ENCODE results near the gene PNLDC1. TPM values are rescaled to one million over a fixed set of nuclear protein-coding genes. Genes with fewer than 3 reads are reported as not detected.

PNLDC1 gene, protein sequence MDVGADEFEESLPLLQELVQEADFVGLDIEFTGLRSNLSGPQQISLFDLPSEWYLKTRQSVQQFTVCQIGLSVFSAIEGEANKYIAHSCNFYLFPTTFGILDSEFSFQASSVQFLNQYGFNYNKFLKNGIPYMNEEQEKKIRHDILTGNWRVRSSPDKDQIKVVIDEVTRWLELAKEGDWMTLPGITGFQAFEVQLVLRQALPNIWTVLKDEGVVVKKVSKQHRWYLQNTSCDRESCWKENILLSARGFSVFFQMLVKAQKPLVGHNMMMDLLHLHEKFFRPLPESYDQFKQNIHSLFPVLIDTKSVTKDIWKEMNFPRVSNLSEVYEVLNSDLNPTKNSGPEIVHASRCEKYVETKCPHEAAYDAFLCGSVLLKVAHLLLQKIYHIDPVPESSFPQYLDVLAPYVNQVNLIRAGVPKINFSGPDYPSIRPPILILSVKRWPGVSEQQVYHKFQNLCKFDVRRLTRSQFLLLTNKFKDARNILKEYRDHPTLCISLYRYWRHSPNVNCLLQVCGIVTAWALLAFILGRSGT
- total RNA-seq = under 1 TPM in 2 of 4 donors, not detected in 2; 0.24 to 0.31 TPM
- polyA plus RNA-seq = 0.43 TPM
- long read RNA-seq, donor 1, partial matches to known transcripts = 0 of 1 reads
- long read RNA-seq, donor 1, other reads (novel, unspliced or antisense) = 1 of 1 reads
- long read RNA-seq, donor 2 = 0 reads
- long read RNA-seq, donor 3 = 0 reads
- long read RNA-seq, donor 4 = 0 reads

DNA sequence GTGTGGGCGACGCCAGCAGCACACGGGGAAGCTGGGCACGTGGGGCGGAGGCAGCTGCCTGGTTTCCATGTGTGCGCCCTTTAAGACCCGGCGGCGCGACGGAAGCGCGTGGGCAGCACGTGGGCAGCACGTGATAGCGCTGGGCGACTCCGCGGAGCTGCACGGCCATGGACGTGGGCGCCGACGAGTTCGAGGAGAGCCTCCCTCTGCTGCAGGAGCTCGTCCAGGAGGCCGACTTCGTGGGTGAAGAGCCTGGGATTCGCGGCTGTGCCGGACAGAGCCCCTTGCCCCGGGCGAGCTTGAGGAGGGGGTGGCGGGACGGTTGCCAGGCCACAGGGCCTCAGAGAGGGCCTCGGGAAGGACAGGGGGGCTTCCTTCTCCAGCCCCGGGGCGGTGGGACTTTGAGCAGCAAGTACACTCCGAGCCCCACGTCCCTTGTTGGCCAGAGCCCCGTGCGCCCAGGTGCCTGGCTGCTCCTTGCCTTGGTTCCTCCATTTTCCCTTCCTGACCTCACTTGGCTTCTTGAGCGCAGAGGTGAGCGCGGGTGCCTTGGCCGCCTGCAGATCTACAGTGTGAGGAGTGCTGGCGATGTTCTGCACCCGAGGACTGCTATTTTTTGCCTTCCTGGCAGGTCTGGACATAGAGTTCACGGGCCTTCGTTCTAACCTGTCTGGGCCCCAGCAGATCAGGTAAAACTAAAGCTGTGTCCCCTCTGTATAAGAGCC, at the start of gene PNLDC1:
Gene PNLDC1, plus strand, starts transcription at position 136 of the 725 bp plus-strand sequence. Its CDS starts 32 bp downstream, at position 168.
- Histone ChIP-seq H3K27me3 (ENCODE audit: control insufficient read depth, insufficient read depth) (no peaks in the 10 kb centered on the region), H3K4me1 (ENCODE audit: control insufficient read depth, insufficient read depth, low read length) (no peaks in the 10 kb centered on the region), H3K9me3 (ENCODE audit: control insufficient read depth, low read length) (no peaks in the 10 kb centered on the region), H3K4me3 (ENCODE audit: low read length) (no peak within 1 kb of the TSS), H3K27ac (ENCODE audit: low read length) (no peak within 1 kb of the TSS)
- intact Hi-C loops (cut with DNase I) = no loop called here
- DNase-seq (no peak), ATAC-seq (peak in 1 of 2 donors; percentile 19)
- 85% methylated on average over 50 of the region's 50 CpGs for WGBS

DNA sequence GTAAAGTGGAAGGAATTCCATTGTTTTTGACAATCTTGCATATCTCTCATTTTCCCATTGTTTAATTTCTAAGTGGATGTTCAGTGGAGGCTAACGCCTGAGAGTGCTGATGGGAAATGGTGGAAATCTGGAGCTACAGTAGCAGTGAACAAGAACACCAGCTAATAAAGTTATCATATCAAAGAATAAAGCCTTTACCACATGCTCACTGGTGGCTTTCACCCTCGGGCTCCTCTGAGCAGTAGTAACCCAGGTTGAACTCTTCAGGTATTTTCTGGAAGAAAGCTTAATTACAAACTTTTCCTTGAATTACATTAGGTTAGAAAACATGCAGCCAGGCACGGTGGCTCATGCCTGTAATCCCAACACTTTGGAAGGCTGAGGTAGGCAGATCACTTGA, 48.6 kb upstream of the PNLDC1 start:
- 83% methylated on average over 3 of the region's 3 CpGs for WGBS

DNA sequence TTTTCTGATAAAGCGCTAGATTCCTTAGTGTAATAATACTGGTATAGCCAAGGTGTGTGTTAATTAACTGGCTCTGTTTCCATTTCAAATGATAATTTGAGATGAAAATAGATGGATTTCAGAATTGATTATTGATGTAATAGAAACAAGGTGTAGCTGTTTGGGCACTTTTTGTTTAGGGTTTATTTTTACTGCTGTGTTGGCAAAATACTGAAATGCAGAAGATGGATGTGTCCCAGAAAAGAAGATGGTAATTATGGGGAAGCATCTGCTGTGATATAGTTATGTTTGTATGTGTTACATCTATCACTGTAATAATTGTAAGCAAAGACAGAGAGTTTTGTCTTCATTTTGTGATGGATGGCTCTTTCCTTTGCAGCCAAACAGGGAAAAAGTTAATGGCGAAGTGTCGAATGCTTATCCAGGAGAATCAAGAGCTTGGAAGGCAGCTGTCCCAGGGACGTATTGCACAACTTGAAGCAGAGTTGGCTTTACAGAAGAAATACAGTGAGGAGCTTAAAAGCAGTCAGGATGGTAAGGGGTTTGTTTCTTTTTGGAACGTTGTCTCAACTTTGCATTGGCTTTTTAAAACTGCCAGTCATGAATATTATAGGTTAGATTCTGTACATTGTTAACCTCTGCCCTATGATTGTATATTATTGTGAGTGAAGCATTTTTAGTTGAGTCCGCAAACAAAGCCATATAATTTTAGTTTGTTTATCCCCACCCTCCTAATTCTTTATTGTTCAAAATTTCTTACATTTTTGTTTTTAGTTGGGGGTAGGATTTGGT, 46.8 kb upstream of the PNLDC1 start:
- no peak for DNase-seq
- ATAC-seq = no peak
- Histone ChIP-seq H3K27ac (ENCODE audit: low read length) (no peak overlapping the region), H3K4me1 (ENCODE audit: control insufficient read depth, insufficient read depth, low read length) (no peaks in the 10 kb centered on the region), H3K4me3 (ENCODE audit: low read length) (no peak overlapping the region), H3K9me3 (ENCODE audit: control insufficient read depth, low read length) (no peaks in the 10 kb centered on the region), H3K27me3 (ENCODE audit: control insufficient read depth, insufficient read depth) (no peaks in the 10 kb centered on the region)
- intact Hi-C loops (cut with DNase I) = no loop called here
- 77% methylated on average over 6 of the region's 6 CpGs for WGBS

More for the DNA sequence above, 48.6 kb upstream of the PNLDC1 start:
- Histone ChIP-seq H3K4me3 (ENCODE audit: low read length) (no peak overlapping the region), H3K9me3 (ENCODE audit: control insufficient read depth, low read length) (no peaks in the 10 kb centered on the region), H3K4me1 (ENCODE audit: control insufficient read depth, insufficient read depth, low read length) (no peaks in the 10 kb centered on the region), H3K27me3 (ENCODE audit: control insufficient read depth, insufficient read depth) (no peaks in the 10 kb centered on the region), H3K27ac (ENCODE audit: low read length) (no peak overlapping the region)
- ATAC-seq = no peak
- intact Hi-C loops (cut with DNase I) = no loop called here
- no peak for DNase-seq

DNA sequence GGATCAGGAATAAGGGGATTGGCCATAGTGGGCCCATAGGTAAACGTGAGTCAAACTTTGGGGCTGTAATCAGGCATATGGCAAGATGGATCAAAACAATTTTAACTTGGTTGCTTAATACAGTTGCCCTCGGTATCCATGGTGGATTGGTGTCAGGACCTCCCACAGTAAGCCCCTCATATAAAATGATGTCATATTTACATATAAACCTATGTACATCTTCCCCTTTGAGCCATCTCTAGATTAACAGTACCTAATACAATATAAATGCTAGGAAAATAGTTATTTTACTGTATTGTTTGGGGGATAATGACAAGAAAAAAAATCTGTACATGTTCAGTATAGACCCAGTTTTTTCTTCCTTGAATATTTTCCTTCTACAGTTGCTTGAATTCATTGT, 45.7 kb upstream of the PNLDC1 start:
- Histone ChIP-seq H3K27ac (ENCODE audit: low read length) (no peak overlapping the region), H3K9me3 (ENCODE audit: control insufficient read depth, low read length) (no peaks in the 10 kb centered on the region), H3K4me1 (ENCODE audit: control insufficient read depth, insufficient read depth, low read length) (no peaks in the 10 kb centered on the region), H3K4me3 (ENCODE audit: low read length) (no peak overlapping the region), H3K27me3 (ENCODE audit: control insufficient read depth, insufficient read depth) (no peaks in the 10 kb centered on the region)
- 78% methylated on average over 2 of the region's 2 CpGs for WGBS
- no peak for ATAC-seq
- no peak for DNase-seq
- intact Hi-C loops (cut with DNase I) = no loop called here

DNA sequence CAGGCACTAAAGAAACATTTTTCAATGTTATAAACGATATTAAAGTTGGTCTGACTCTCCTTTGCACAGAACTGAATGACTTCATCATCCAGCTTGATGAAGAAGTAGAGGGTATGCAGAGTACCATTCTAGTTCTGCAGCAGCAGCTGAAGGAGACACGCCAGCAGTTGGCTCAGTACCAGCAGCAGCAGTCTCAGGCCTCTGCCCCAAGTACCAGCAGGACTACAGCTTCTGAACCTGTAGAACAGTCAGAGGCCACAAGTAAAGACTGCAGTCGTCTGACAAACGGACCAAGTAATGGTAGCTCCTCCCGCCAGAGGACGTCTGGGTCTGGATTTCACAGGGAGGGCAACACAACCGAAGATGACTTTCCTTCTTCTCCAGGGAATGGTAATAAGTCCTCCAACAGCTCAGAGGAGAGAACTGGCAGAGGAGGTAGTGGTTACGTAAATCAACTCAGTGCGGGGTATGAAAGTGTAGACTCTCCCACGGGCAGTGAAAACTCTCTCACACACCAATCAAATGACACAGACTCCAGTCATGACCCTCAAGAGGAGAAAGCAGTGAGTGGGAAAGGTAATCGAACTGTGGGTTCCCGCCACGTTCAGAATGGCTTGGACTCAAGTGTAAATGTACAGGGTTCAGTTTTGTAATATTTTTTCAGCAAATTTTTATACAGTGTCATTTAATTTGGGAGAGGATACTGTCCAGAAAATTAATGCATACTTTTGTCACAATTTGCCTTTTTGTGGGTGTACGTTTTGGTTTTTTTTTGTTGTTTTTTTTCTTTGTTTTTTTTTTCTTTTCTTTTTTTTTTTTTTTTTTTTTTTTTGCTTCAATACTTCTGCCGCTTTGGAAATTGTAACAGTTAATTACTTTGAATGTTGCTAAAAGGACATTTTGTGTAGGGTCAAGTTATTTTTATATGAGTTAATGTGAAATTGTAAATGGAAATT, 44.8 kb upstream of the PNLDC1 start:
- Histone ChIP-seq H3K9me3 (ENCODE audit: control insufficient read depth, low read length) (no peaks in the 10 kb centered on the region), H3K27ac (ENCODE audit: low read length) (no peak overlapping the region), H3K27me3 (ENCODE audit: control insufficient read depth, insufficient read depth) (no peaks in the 10 kb centered on the region), H3K4me3 (ENCODE audit: low read length) (no peak overlapping the region), H3K4me1 (ENCODE audit: control insufficient read depth, insufficient read depth, low read length) (no peaks in the 10 kb centered on the region)
- no peak for ATAC-seq
- DNase-seq = peak in 1 of 3 donors; percentile 41
- intact Hi-C loops (cut with DNase I) = no loop called here
- 71% methylated on average over 15 of the region's 15 CpGs for WGBS

DNA sequence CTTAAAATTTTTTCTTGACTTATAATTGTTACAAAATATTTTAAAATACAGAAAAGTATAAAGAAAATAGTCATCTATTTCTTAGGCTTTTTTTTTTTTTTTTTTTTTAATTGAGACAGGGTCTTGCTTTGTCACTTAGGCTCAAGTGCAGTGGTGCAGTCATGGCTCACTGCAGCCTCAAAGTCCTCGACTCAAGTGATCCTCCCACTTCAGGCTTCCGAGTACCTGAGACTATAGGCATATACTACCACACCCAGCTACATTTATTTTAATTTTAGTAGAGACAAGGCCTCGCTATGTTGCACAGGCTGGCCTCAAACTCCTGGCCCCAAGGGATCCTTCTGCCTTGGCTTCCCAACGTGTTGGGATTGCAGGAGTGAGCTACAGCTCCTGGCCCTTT, 43.6 kb upstream of the PNLDC1 start:
- ATAC-seq (no peak), DNase-seq (no peak)
- H3K27me3 ChIP-seq (ENCODE audit: control insufficient read depth, insufficient read depth) = no peaks in the 10 kb centered on the region
- no peak overlapping the region for H3K27ac ChIP-seq (ENCODE audit: low read length)
- no peaks in the 10 kb centered on the region for H3K4me1 ChIP-seq (ENCODE audit: control insufficient read depth, insufficient read depth, low read length)
- H3K4me3 ChIP-seq (ENCODE audit: low read length) = no peak overlapping the region
- intact Hi-C loops (cut with DNase I) = no loop called here
- 76% methylated on average over 4 of the region's 4 CpGs for WGBS
- no peaks in the 10 kb centered on the region for H3K9me3 ChIP-seq (ENCODE audit: control insufficient read depth, low read length)

DNA sequence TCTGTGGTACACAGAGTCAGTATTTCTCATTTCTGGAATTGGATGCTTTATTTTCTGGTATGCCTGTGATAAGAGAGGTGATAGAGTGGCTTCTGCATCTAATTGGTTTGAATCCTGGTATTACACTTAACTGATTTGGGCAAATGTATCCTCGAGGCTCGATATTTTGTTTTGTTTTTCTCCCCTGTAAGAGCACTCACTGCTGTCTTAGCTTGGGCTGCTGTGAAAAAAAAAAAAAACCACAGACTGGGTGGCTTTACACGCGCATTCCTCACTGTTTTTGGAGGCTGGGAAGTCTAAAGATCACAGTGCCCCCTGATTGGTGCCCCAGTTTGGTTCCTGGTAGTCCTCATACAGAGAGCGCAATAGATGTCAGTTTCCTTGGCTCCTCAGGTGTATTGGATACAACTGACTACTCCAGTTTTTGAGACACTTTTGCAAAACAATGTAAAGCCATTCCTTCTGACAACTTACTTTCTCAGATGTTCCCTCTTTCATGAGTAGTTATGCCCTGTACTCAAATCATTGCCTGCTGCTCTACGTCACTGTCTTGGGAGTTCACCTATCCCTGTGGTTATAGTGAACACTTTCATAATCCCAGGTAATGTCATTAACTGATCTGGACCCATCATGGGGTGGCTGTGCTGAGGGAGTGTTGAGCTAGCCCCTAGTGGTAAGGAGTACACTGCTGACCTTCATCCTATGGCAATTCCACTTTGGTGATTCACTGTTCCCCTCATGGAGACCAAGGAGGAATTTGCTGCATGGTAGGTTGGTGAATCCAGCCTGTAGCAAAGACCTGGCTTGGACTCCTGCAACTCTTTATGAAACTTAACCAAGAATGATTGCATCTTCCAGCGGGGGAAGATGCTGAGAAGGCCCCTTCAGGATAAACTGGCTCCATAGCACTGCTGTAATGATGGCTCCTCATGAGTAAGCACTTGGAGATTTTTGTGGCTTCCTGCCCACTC, 41.8 kb upstream of the PNLDC1 start:
- Histone ChIP-seq H3K9me3 (ENCODE audit: control insufficient read depth, low read length) (no peaks in the 10 kb centered on the region), H3K4me1 (ENCODE audit: control insufficient read depth, insufficient read depth, low read length) (peaks cover 5% of the 10 kb centered on the region), H3K27ac (ENCODE audit: low read length) (no peak overlapping the region), H3K4me3 (ENCODE audit: low read length) (no peak overlapping the region), H3K27me3 (ENCODE audit: control insufficient read depth, insufficient read depth) (no peaks in the 10 kb centered on the region)
- WGBS = 92% methylated on average over 7 of the region's 7 CpGs
- DNase-seq (no peak), ATAC-seq (no peak)
- intact Hi-C loops (cut with DNase I) = no loop called here

DNA sequence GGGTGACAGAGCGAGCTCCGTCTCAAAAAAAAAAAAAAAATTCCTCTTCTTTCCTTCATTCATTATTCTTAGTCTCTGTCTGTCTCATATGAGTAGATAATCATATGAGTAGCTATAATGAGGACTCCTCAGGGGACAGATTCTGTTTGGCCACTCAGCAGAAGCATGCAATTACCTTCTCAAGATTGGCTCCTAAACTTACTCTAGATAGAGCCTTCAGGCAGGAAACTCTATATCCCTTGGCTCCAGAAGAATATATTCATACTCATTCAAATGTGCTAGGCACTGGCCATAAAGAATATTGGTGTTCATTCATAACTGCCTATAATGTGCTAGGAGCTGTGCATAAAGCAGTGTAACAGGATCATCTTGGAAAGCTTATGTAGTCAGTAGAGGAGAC, 40.4 kb upstream of the PNLDC1 start:
- DNase-seq (no peak), ATAC-seq (no peak)
- Histone ChIP-seq H3K4me3 (ENCODE audit: low read length) (no peak overlapping the region), H3K4me1 (ENCODE audit: control insufficient read depth, insufficient read depth, low read length) (peaks cover 5% of the 10 kb centered on the region), H3K27ac (ENCODE audit: low read length) (no peak overlapping the region), H3K27me3 (ENCODE audit: control insufficient read depth, insufficient read depth) (no peaks in the 10 kb centered on the region), H3K9me3 (ENCODE audit: control insufficient read depth, low read length) (no peaks in the 10 kb centered on the region)
- intact Hi-C loops (cut with DNase I) = no loop called here
- 70% methylated on average over 1 of the region's 2 CpGs for WGBS

DNA sequence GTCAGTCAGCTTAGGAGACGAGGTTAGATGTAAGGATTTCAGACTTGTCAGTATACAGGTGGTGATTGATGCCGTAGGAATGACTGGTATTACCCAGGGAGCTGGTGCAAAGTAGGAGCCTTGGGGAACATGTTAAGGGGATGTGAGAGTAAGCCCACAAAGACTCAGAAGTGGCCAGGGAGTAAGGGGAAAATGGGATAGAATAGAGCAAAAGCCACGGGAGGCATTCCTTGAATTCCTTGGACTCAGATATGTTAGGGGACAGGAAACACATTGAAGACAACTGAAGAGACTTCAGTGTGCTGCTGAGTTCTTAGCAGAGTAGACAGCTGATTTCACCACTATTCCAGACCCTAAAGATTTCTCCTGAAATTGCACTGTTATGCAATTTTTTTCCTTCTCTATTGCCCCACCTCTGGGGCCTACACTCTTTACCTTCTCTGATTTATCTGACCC, 39.4 kb upstream of the PNLDC1 start:
- no peak overlapping the region for H3K27ac ChIP-seq (ENCODE audit: low read length)
- WGBS = 50% methylated on average over 3 of the region's 3 CpGs
- no peak overlapping the region for H3K4me3 ChIP-seq (ENCODE audit: low read length)
- no peaks in the 10 kb centered on the region for H3K27me3 ChIP-seq (ENCODE audit: control insufficient read depth, insufficient read depth)
- H3K4me1 ChIP-seq (ENCODE audit: control insufficient read depth, insufficient read depth, low read length) = peaks cover 5% of the 10 kb centered on the region
- DNase-seq (no peak), ATAC-seq (no peak)
- intact Hi-C loops (cut with DNase I) = no loop called here
- H3K9me3 ChIP-seq (ENCODE audit: control insufficient read depth, low read length) = no peaks in the 10 kb centered on the region
